ENCODE results near the gene GSAP.
"Not testable (repeated sequence)": the region's sequence is repeated elsewhere in the genome, so short reads cannot be mapped to it uniquely, and the experiment has no call there.

The GSAP gene

DNA sequence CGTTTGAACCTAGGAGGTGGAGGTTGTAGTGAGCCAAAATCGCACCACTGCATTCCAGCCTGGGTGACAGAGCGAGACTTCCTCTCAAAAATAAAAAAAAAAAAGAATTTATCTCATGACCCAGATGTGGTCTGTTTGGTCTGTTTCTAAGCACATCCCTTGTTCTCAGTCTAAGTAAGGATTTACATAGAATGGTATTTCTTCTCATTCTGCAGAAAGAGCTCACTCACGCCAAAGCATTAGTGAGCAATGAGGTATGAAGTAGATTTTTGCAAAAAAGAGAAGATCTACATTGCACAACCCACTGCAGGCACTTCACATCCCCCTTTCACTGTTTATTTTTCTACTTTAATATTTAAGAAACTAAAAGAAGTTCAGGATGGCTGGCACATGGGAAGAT lies 140.0 kb downstream of the GSAP start:
- FAIRE-seq (no peak), DNase-seq (ENCODE audit: insufficient read length, low spot score) (no peak)
- TF ChIP-seq POLR2A (IDR thresholded peaks at IDR 0.05; ENCODE audit: low read depth, low read length): no peak

DNA sequence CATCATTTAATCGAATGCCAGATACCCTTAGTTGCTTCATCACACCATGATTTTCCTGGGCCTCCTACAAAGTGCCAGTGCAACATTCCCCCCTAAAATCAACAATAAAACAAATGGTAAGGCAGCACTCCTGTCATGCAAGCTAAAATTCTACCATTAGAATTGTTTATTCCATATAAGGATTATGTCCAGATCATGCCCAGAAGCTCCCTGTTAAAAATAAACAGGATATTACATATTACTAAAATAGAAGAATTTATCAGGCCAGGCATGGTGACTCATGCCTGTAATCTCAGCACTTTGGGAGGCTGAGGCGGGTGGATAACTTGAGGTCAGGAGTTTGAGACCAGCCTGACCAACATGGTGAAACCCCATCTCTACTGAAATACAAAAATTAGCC lies 140.5 kb downstream of the GSAP start:
- not testable (repeated sequence) for FAIRE-seq; DNase-seq (ENCODE audit: insufficient read length, low spot score)

DNA sequence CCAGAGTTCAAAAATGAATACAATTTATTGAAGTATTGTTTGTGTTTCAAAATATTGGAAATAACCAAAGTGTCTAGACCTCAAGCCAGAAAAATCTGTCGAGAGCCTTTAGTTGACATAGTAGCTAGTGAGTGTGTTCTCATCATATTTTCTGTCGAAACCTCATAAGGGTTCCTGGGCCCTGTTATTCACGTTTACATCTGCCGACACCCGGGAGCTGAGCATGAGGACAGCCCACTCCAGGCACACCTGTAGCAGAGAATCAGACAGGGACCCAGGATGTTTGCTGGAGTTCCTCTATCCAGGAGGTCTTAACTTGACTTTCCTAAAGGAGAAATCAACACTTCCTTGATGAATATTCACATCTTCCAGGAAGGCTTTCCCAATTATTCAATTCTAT lies 144.4 kb downstream of the GSAP start:
- TF ChIP-seq POLR2A (IDR thresholded peaks at IDR 0.05; ENCODE audit: low read depth, low read length): no peak
- FAIRE-seq (no peak), DNase-seq (ENCODE audit: insufficient read length, low spot score) (no peak)

DNA sequence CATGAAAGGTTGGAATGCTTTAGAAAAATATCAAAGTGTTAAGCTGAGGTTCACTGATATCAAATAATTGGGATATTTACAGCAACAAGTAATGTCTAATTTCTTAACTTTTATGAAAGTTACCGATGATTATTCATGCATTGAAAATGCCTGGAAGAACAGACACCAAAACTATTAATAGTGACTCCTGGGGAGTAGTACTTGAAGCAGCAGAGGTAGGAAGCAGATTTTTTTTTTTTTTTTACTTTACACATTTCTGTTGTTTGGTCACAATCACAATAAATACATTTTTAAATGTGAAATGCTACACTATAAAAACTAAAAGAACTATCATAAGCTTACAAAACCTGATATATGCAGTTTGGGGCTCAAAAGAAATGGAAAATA lies 146.1 kb downstream of the GSAP start:
- DNase-seq (ENCODE audit: insufficient read length, low spot score): no peak
- no peak for TF ChIP-seq POLR2A (IDR thresholded peaks at IDR 0.05; ENCODE audit: low read depth, low read length)
- FAIRE-seq: no peak

DNA sequence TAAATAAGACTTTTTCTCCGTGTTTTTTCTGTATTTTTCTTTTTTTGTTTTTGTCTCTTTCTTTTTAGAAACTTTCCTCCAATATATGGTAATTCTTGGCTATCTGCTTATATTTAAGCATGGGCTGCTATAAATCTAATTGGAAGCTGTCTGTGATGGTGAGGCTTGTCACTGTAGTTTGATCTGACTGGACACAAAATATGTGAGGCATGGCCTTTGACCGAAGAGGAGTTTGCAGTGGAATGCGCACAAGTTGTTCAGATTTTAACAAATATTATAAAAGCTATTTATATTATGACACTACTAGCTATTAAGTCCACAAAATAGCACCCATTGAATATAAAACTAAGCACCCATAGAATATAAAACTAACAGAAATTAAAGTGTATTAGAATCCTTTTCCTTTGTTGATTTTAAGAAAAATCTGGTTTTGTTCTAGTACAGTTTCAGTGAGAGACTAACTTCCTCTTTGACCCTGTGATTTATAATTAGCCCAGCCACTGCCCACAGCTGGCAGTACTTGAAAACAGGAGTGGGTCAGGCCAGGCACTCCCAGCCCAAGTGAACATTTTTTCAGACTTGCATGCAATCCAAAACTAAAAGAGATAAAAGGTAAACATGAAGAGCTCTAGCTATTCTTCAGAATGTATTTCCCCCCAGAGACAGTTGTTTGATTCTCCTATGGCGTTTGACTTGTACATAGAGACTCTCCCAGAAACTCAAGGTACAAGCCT lies 146.6 kb downstream of the GSAP start:
- no peak for FAIRE-seq

DNA sequence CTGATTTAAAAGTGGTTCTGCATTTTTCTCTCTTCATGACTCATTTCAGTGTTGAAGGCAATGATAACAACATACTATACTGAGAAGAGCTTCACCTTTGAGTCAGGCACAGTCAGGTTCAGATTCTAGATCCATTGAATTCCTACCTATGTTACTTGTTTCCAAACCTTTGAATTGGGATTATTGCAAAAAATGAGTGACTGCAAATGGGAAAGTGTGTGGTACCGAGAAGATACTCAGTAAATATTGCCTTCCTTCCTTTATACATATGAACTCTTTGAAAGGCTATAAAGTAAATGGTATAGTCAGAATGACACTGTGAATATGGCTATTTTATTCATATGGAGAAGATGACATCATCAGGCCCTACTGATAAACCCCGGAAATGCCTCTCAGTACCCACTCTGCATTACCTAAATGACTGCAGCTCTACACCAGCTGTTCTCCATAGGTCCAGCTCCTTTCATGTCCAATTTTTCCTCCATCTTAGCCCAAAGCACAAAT lies 149.8 kb downstream of the GSAP start:
- no peak for DNase-seq (ENCODE audit: insufficient read length, low spot score)
- no peak for FAIRE-seq
- no peak for TF ChIP-seq POLR2A (IDR thresholded peaks at IDR 0.05; ENCODE audit: low read depth, low read length)

More for the DNA sequence above, 146.6 kb downstream of the GSAP start:
- no peak for DNase-seq (ENCODE audit: insufficient read length, low spot score)
- no peak for TF ChIP-seq POLR2A (IDR thresholded peaks at IDR 0.05; ENCODE audit: low read depth, low read length)

DNA sequence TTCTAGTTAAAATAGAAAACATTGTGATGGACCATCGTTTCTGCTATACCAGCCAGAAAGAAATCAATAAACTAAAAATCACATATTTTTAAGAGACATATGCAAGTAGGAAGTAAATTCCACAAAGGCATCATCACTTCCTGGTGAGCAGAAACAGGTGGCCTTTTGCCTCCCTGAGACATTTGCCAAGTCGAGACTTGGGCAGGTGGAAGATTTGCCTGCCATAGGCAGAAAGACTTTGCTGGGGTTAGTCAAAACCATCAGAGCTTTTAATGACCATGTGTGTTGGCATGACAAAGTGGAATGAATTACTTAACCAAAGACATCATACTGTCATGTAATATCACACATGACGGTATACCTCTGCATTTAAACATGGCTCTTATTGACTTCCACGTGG lies 150.5 kb downstream of the GSAP start:
- FAIRE-seq: no peak
- TF ChIP-seq POLR2A (IDR thresholded peaks at IDR 0.05; ENCODE audit: low read depth, low read length): no peak

DNA sequence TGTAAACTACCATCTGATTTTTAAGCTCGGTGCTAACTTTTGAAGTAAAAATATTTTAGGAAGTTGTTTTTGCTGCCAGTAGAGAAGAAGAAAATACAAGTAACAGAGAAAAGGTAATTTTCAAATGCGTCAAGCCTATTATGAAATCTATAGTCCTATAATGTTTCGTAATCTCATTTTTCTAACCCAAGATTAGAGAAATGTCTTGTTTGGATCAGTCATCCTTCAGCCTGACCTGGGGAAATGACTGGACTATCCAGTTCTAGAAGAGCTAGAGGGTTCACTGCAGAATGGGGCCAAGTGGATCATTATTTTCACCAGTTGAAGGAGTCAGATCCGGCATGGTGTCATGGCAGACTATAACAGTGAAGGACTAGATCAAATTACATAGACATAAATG lies 153.8 kb downstream of the GSAP start:
- no peak for DNase-seq (ENCODE audit: insufficient read length, low spot score)
- no peak for FAIRE-seq
- no peak for TF ChIP-seq POLR2A (IDR thresholded peaks at IDR 0.05; ENCODE audit: low read depth, low read length)

More for the DNA sequence above, 150.5 kb downstream of the GSAP start:
- DNase-seq (ENCODE audit: insufficient read length, low spot score): no peak
